ENCODE results near the gene ABHD1.
"Not testable (repeated sequence)": the region's sequence is repeated elsewhere in the genome, so short reads cannot be mapped to it uniquely, and the experiment has no call there.

The ABHD1 gene

DNA sequence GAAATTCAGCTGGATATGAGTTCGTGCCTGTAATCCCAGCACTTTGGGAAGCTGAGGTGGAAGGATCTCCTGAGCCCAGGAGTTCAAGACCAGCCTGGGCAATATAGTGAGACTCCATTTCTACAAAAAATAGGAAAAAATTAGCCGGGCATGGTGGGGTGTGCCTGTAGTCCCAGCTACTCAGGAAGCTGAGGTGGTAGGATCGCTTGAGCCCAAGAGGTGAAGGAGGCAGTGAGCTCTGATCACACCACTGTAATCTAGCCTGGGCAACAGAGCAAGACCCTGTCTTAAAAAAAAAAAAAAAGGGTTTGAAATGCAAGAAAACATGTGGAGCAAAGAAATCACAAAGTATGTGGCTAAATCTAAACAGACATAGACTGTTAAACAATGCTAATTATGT, 14.5 kb upstream of the ABHD1 start:
- no peak for DNase-seq (ENCODE audit: low read depth in 1 of 2, low spot score in 1 of 2)

DNA sequence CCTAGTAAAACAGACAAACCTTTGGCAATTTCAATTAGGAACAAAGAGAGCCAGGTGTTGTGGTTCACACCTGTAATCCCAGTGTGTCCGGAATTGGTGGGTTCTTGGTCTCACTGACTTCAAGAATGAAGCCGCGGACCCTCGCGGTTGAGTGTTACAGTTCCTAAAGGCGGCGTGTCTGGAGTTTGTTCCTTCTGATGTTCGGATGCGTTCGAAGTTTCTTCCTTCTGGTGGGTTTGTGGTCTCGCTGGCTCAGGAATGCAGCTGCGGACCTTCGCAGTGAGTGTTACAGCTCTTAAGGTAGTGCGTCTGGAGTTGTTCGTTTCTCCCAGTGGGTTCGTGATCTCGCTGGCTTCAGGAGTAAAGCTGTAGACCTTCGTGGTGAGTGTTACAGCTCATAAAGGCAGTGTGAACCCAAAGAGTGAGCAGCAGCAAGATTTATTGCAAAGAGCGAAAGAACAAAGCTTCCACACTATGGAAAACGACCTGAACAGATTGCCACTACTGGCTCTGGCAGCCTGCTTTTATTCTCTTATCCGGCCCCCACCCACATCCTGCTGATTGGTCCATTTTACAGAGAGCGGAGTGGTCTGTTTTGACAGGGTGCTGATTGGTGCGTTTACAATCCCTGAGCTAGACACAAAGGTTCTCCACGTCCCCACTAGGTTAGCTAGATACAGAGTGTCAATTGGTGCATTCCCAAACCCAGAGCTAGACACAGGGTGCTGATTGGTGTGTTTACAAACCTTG, 12.8 kb upstream of the ABHD1 start:
- DNase-seq (ENCODE audit: low read depth in 1 of 2, low spot score in 1 of 2), result not testable (repeated sequence)

DNA sequence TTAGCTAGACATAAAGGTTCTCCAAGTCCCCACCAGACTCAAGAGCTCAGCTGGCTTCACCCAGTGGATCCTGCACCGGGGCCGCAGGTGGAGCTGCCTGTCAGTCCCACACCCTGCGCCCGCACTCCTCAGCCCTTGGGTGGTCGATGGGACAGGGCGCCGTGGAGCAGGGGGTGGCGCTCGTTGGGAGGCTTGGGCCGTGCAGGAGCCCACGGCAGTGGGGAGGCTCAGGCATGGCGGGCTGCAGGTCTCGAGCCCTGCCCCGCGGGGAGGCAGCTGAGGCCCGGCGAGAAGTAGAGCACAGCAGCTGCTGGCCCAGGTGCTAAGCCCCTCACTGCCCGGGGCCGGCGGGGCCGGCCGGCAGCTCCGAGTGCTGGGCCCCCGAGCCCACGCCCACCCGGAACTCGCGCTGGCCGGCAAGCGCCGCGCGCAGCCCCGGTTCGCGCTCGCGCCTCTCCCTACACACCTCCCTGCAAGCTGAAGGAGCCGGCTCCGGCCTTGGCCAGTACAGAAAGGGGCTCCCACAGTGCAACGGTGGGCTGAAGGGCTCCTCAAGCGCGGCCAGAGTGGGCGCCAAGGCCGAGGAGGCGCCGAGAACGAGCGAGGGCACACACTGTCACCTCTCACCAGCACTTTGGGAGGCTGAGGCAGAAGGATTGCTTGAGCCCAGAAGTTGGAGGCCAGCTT, 12.1 kb upstream of the ABHD1 start:
- not testable (repeated sequence) for DNase-seq (ENCODE audit: low read depth in 1 of 2, low spot score in 1 of 2)

DNA sequence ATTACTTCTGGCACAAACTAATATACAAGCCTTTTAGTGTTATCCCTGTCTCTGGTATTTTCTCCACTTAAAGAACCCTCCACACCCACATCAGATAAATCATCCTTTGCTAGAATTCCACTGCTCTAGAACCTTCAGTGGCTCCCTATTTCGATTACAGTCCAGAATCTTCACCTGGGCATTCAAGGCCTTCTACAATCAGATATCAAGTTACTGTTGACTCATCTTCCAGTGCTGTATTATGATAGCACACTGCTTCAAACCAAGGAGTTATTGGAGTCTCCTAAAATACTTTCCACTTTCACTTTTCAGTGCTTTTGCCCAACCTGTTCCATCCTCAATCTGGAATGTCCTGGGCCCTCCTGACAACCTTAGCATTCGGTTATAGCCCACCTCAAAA, 8.1 kb upstream of the ABHD1 start:
- DNase-seq (ENCODE audit: low read depth in 1 of 2, low spot score in 1 of 2), result no peak

DNA sequence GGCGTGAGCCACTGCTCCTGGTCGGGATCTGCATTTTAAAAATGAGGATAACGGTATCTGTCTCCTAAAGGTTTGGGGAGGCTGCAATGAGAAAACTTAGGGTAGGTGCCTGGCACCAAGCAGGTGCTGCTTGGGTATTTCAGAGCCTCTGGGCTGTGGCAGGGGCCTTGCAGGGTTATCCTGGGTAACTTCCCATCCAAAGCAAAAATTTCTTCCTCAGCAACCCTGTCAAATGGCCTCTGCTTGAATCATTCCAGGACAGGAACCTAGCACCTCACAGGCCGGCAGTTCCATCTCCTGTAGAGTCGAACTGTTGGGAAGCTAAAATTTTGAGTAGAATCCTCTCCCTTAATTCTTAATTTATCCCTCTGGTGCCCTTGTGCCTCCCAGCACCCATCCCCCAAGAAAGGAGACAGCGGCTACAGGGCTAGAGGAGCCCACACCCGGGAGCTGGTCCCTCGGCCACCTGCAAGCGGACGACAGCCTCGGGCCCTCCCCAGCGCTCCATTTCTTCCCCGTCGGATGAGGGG, 5.6 kb upstream of the ABHD1 start:
- no peak for DNase-seq (ENCODE audit: low read depth in 1 of 2, low spot score in 1 of 2)

DNA sequence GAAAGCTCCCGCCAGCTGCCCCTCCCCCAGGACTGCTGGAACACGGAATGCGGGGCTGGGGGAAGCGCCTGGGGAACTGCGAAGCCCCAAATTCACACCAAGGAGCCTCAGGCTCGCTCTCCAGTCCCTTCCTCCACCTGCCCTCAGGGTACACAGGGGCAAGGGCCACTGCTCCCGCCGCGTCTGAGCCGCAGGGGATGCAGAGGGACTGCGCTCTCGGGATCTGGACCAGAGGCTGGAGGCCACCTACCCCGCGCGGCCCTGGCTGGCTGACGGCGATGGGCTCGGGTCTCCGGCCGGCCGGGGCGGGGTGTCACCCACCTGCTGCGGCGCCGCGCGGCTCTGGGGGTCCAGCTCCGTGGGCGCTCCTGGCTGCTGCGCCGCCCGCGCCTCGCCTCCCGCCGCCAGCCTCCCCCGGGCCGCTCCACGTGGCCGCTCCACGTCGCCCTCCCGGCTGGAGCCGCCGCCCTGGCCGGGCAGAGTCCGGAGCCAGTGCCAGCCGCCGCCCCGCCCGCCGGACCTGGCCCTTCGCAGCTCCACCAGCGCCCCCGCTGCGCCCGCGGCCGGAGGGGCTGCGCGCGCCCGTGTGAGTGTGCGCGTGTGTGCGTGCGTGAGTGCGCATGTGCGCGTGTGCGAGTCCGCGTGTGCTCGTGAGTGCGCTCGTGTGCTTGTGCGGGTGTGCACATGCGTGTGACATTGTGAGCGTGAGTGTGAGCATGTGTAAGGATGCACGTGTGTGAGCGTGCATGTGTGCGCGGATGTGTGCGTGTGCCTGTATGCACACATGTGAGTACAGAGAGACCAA, 4.9 kb upstream of the ABHD1 start, which contains the start of gene CGREF1:
CGREF1 (minus strand) TSS at position 604 of the 805 bp plus-strand sequence. CDS start 14,762 bp downstream, outside the sequence.
- DNase-seq (ENCODE audit: low read depth in 1 of 2, low spot score in 1 of 2), result no peak

DNA sequence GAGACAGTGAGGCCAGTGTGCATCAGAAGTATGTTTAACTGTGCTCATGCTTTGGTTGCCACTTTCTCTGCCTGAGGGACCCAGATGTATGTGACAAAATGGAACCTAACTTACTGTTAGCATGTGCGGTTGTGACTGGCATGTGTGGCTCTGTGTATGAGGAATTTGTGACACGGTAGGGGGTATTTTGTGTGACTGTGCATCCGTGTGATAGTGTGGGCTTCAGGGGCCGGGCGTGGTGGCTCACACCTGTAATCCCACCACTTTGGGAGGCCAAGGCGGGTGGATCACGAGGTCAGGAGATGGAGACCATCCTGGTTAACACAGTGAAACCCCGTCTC, 4.3 kb upstream of the ABHD1 start:
- DNase-seq (ENCODE audit: low read depth in 1 of 2, low spot score in 1 of 2), result not testable (repeated sequence)

DNA sequence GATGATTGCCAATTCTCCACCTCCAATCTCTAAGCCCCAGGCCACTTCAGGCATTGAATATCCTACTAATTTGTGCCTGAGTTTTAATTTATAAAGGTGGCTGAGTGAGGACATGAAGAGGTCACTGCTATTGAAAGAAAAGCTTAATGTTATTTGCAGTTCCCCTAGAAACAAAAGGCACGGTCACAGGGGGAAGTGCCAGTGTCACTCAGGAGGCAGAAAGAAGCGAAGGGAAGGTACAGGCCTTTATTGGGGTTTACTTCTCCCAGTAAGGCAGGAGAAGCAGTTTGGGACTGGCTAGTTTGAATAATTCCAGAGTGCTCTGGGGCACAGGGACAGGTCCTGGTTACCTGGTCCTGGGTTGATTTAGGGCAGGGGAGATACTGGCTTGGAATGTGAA, 1.7 kb upstream of the ABHD1 start:
- DNase-seq (ENCODE audit: low read depth in 1 of 2, low spot score in 1 of 2), result no peak

DNA sequence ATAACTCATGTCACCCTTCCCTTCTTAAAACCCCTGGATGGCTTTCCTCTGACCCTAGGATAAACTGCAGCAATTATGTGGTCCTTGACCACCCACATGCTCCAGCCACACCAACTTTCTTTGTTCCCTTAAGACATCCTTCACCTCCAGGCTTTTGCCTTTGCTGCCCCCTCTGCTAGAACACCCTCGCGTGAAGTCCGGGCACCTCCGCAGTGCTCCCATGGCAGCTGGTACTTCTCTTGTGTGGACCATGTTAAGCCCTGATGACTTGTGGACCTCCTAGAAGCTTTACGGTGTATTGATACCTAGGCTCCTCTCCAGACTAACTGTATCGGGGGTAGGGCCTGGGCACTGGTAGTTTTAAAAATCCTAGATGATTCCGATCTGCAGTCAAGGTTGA, 824 bp upstream of the ABHD1 start:
- DNase-seq (ENCODE audit: low read depth in 1 of 2, low spot score in 1 of 2), result no peak

DNA sequence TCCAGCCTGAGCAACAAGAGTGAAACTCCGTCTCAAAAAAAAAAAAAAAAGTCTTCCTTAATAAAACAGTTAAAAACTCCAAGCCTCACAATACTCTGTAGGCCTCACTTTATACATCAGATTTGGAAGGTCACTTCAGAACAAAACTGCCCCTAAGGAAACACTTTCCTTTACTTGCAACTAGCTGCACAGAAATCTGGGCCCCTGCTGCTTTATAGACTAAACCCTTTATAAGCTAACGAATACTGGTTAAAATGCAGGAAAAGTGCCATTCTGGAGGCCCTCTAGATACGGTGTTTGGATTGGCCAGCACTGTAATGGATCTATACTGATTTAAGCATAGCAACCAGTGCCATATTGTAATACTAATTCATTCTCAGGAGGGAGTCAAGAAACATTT, 1.5 kb downstream of the ABHD1 start:
- DNase-seq (ENCODE audit: low read depth in 1 of 2, low spot score in 1 of 2), result no peak

DNA sequence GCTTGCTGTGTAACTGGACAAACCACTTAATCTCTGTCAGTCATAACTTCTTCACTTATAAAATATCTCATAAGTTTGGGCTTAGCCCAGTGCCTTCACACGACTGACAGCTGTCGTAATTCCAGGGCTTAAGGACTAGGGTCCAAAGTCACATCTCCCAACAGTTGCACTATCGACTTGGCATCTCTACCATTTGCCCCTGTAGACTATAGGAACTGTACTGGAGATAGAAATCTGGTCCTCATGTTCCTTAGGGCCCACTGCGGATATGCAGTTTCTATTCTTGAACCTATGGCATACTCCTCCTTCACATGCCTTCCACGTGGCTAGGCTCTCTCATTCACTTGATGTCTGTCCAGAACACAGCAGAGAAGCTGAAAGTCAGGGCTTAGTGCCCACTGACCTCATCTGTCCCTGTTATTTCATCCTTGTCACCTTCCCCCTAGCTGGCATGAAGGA, 2.7 kb downstream of the ABHD1 start:
- DNase-seq (ENCODE audit: low read depth in 1 of 2, low spot score in 1 of 2), result no peak

DNA sequence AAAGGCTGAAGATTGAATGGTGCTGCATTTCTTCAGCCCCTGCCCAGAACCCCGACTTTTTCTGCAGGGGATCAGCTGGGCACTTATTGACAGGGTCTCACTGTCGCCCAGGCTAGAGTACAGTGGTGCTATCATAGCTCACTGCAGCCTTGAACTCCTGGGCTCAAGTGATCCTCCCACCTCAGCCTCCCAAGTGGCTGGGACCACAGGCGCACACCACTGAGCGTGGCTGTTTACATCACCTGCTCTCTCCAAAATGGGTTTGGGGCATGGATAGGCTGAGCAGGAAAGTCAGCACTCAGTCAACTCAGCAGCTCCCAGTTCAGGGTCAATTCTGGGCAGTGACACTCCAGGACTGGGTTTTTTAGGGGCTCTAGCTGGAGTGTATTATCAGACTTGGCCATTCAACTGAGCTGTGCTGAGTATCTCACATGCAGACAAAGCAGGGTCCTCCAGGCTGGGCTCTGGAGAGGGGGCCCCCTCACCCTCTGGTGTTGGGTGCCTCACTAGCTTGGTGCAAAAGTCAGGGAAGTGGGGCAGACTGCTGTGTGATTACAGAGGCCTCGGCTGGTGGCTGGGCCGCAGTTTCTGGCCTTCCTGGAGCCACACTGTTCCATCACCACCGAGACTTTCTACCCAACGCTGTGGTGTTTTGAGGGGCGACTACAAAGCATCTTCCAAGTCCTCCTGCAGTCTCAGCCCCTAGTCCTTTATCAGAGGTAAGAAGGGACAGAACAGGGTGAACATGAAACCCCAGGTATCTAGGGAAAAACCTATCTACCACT, 4.5 kb downstream of the ABHD1 start:
- DNase-seq (ENCODE audit: low read depth in 1 of 2, low spot score in 1 of 2), result no peak

DNA sequence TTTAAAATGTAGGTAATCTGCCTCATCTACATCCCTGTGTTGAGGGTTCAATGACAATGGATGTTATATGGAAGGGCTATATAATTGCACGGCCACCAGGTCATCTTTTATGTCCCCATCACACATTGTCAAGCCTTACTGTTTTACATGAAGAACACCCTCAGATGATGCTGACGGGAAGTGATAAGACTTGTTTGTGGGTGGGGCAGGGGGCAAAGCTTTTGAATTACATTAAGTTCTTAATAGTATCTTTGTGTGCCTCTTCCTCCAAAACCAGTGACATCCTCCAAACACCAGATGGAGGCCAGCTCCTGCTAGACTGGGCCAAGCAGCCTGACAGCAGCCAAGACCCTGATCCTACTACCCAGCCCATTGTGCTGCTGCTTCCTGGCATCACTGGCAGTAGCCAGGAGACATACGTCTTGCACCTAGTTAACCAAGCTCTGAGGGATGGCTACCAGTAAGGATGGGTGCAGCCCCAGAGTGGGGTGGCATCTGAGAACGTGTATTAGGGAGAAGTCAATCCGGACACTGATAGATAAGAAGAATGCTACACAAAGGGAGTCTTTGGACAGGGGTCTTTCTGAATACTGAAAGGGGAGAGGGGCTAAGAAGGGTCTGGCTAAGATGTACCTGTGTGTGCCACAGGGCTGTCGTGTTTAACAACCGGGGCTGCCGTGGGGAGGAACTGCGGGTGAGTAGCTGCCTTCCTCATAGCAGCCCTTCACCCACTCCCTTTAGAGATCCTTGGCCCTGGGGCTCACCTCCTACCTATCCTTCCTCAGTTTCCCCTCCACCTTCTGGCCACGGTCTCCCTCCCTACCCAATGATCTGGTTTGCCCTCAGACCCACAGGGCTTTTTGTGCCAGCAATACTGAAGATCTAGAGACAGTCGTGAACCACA, 5.3 kb downstream of the ABHD1 start:
- DNase-seq (ENCODE audit: low read depth in 1 of 2, low spot score in 1 of 2), result no peak

DNA sequence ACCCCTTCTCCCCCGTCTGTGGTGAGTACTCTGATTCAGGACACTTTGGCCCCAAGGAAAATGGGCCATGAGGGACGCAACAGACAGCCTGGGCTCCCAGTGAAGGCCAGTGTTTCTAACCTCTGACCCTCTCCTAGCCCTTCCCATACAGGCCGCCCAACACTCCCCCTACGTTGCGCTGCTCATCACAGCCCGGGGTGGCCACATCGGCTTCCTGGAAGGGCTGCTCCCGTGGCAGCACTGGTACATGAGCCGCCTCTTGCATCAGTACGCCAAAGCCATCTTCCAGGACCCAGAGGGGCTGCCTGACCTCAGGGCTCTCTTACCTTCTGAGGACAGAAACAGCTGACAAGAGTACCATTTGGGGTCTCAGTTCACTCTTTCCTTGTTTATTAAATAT, 6.8 kb downstream of the ABHD1 start:
- DNase-seq (ENCODE audit: low read depth in 1 of 2, low spot score in 1 of 2), result no peak

DNA sequence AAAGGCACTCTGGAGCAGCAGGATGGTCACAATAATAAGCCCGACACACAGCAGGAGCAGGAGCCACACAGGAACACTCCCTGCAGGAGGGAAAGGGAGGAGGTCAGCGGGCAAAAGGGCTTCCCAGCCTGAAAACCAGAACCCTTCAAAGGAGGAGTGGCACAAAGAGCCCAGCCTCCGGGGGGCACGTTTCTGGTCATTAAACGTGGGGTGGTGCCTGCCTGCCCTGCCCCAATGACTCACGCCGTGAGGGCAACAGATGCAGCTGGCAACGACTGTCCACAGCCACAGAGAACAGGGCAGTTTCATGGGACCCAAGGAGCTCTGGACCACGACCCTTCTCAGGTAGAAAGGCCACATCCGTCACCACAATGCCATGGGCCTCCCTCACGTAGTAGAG, 7.8 kb downstream of the ABHD1 start:
- DNase-seq (ENCODE audit: low read depth in 1 of 2, low spot score in 1 of 2), result no peak

DNA sequence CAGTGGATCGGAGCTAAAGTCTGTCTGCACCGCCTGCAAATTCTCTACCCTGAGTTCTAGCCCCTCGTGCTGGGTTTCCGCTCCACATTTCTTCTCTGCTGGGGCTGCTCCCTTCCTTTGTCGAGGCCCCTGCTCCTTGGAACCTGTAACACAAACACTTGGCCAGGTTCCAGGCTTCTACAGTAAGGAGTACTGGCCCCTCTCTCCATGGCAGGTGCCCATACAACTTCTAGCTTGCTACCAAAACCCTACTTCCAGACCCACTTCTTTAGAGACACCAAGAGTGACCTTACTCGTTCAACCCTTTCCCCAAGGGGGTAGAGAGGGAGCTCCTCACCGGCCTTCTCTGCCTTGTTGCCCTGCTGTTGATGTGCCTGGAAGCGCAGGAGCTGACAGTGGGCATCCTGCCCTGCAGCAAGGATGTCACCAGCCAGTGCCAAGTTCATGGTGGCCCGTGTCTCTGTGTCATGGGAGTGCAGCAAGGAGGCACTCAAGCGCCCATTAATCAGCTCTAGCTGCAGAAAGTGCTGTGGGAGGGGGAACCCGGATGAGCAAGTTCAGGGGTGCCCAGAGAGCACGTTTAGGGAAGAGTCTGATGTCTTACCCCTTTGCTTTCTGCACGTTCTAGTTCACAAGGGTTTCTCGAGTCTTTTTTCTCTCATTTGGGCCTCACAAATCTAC, 9.7 kb downstream of the ABHD1 start:
- DNase-seq (ENCODE audit: low read depth in 1 of 2, low spot score in 1 of 2), result peak in 1 of 2 donors; percentile 8

DNA sequence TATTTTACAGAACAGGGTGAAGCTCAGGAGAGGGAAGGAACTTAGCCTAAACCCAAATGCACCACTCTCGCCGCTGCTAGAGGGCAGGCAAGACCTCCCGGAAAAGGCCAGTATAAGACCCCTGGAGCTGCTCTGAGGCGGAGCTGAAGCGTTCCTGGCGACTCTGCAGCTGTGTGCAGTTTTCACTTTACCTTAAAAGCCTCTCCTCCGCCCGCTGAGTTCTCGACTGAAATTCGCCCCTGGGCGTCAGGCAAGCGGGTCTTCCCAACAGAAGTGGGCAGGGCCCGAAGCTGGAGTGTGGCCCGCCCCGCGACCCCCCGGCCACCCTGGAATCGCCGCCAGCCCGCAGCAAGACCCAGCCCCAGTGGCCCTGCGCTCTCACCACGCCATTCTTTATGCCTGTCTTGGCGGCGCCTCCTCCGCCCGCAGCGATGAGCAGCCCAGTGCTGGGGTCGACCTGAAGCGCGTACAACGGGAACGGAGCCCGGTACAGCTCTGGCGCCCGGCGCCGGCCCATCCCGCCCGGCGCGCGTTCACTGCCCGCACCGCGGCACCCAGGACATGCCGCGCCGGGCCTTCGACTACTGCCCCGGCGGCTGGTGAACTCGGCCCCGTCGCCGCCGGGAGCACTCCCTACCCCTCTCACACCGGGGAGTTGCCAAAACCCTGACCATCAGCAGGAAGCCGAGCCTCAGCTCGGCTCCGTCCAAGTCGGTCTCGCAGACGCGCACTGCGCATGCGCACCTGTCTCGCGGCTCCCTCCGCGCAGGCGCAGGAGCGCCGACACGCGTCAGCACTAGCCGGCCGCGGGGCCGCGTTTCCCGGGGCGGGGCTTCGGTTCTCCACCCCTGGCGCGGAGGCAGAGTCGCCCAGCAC, 10.5 kb downstream of the ABHD1 start, which contains the start of gene PREB:
PREB (minus strand) TSS at position 732 of the 876 bp plus-strand sequence; CDS start at position 517, 215 bp downstream.
- peak; percentile 96 for DNase-seq (ENCODE audit: low read depth in 1 of 2, low spot score in 1 of 2)

Data from activated CD4-positive, alpha-beta T cell treated with anti-CD3 and anti-CD28 coated beads, Interleukin-2, amount 50 U/mL, for 24 hours (primary cell).